GM12878 (cell line): ENCODE measurements around the gene AKR1C1.
"Not testable (repeated sequence)": the region's sequence is repeated elsewhere in the genome, so short reads cannot be mapped to it uniquely, and the experiment has no call there.

ENCODE experiments used
- CBX3 ChIP-seq: fragments of 200-600 bp; sonication (generic); IDR thresholded peaks from 2 replicates; pipeline ENCODE4 v1.6.1; 2016; ENCODE audit warnings: low read depth, borderline replicate concordance
- CTCF ChIP-seq, 3 experiments: IDR thresholded peaks in 2 of 3; conservative IDR thresholded peaks in 1 of 3; 2 replicates each; pipeline ENCODE4 v1.5.1; 2011; ENCODE audit warnings: low read depth in 3 of 3, low read length in 3 of 3, mild to moderate bottlenecking in 3 of 3, control low read depth in 2 of 3, moderate library complexity in 2 of 3, inconsistent platforms in 1 of 3, mixed read lengths in 1 of 3; ENCODE audit not compliant: control insufficient read depth in 2 of 3, insufficient read depth in 1 of 3; ENCODE audit errors: extremely low read depth in 1 of 3
- MAX ChIP-seq: IDR thresholded peaks from 2 replicates; pipeline ENCODE4 v1.6.1; 2012; ENCODE audit warnings: low read depth, low read length, improper control_type of control experiment
- POLR2A ChIP-seq: IDR thresholded peaks from 2 replicates; pipeline ENCODE4 v1.6.1; 2011; ENCODE audit warnings: low read depth, mild to moderate bottlenecking, low read length
- POLR2AphosphoS5 ChIP-seq: IDR thresholded peaks from 2 replicates; pipeline ENCODE4 v1.6.1; 2011; ENCODE audit warnings: mild to moderate bottlenecking, low read length, inconsistent platforms
- RAD21 ChIP-seq: IDR thresholded peaks from 2 replicates; pipeline ENCODE4 v1.6.1; 2011; ENCODE audit warnings: mild to moderate bottlenecking, low read depth, low read length, moderate library complexity; ENCODE audit not compliant: insufficient read depth
- SIN3A ChIP-seq: IDR thresholded peaks from 2 replicates; pipeline ENCODE4 v1.6.1; 2012; ENCODE audit warnings: low read depth, low read length, improper control_type of control experiment

- not testable (repeated sequence) for TF ChIP-seq POLR2AphosphoS5; CTCF (IDR thresholded peaks at IDR 0.05 in 2 of 3, conservative IDR thresholded peaks at IDR 0.05 in 1 of 3; ENCODE audit: control insufficient read depth in 2 of 3, extremely low read depth in 1 of 3, insufficient read depth in 1 of 3, low read depth in 3 of 3, low read length in 3 of 3); CBX3; RAD21; SIN3A; POLR2A; MAX
Observed at GRCh38 chr10:4943416-4943815, 19.8 kb upstream of the AKR1C1 start.
